ENCODE results near the gene USP1. TPM values are rescaled to one million over a fixed set of nuclear protein-coding genes. Genes with fewer than 3 reads are reported as not detected.

Gene USP1
- total and polyA plus RNA-seq, 2 of the 4 experiments (the other 2 are of a cell fraction) = 7.5 to 9.7 TPM

DNA sequence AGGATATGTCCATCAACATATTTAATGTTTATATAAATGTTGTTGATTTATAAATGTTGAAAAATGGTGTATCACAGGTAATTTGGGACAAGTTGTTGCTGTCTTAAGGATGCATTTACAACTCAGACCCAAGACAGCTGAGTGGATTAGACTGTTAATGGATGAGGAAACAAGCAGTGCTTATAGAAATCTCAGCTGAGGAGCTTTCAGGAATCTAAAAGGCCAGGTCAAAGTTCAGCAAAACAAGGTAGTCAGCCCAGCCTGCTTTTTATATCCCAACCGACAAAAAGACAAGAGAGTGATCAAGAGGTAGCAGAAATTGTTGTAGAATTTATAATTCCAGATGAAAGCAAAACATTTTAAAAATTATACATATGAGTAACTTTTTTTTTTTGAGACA, 16.6 kb upstream of the USP1 start:
- dilution Hi-C loops (cut with HindIII; ENCODE audit: low sequenced_read_pairs, unreplicated experiment) (no loop called here), intact Hi-C loops (cut with micrococcal nuclease) (no loop called here), in situ Hi-C loops (cut with MboI; ENCODE audit: low sequenced_read_pairs) (no loop called here)
- Histone ChIP-seq H4K91ac (ENCODE audit: insufficient read depth, low read depth, low read length) (no peak overlapping the region), H3K36me3 (ENCODE audit: control insufficient read depth, insufficient read depth, low read length) (no peaks in the 10 kb centered on the region), H3K18ac (ENCODE audit: low read depth, low read length) (no peak overlapping the region), H3K9me1 (ENCODE audit: insufficient read depth, low read length) (no peaks in the 10 kb centered on the region), H4K8ac (ENCODE audit: low read depth in 2 of 2, low read length in 2 of 2) (no peak overlapping the region), H4K5ac (ENCODE audit: low read depth, low read length) (no peak overlapping the region), H3K4me2 (ENCODE audit: low read depth, low read length) (no peak overlapping the region), H2BK5ac (ENCODE audit: low read depth, low read length, poor library complexity, severe bottlenecking) (no peak overlapping the region), H3K23ac (ENCODE audit: low read depth, low read length) (no peak overlapping the region), H3K4me3 (ENCODE audit: insufficient read depth, low read depth, low read length) (no peak overlapping the region), H2AK5ac (ENCODE audit: low read depth, low read length) (no peak overlapping the region), H3K27ac (ENCODE audit: insufficient read depth, low read length) (no peak overlapping the region), H2BK20ac (ENCODE audit: low read depth, low read length) (no peak overlapping the region), H2BK120ac (ENCODE audit: low read depth, low read length) (no peak overlapping the region), H3K9me3 (ENCODE audit: control insufficient read depth, insufficient read depth, low read length) (no peaks in the 10 kb centered on the region), H3K4me1 (ENCODE audit: control insufficient read depth, insufficient read depth, low read length) (peaks cover 2% of the 10 kb centered on the region; the same call in 1 of the 2 replicates), H2BK15ac (ENCODE audit: low read depth, low read length) (no peak overlapping the region), H4K20me1 (ENCODE audit: insufficient read depth, low read length) (no peaks in the 10 kb centered on the region), H3K9ac (ENCODE audit: low read depth, low read length) (no peak overlapping the region), H2AFZ (replicated peaks; ENCODE audit: low read length, poor library complexity) (no peak overlapping the region), H2AK9ac (replicated peaks; ENCODE audit: low read depth, low read length, poor library complexity) (no peak overlapping the region), H3K27me3 (ENCODE audit: control insufficient read depth, insufficient read depth, low read length) (no peaks in the 10 kb centered on the region), H3K79me1 (ENCODE audit: low read depth in 1 of 2, low read length in 2 of 2) (no peaks in the 10 kb centered on the region), H3K4ac (ENCODE audit: low read depth, low read length) (no peak overlapping the region), H3K56ac (ENCODE audit: extremely low read depth, insufficient read depth, low read length) (no peak overlapping the region), H3K14ac (replicated peaks; ENCODE audit: low read depth, low read length) (no peak overlapping the region)
- POLR2A ChIA-PET (ENCODE audit: unreplicated experiment) = no interaction called here
- no peak for ATAC-seq (ENCODE audit: low read depth)
- CTCF ChIA-PET = no interaction called here
- BruUV-seq (replicated peaks) = no TSS peak
- no peak for DNase-seq
- TF ChIP-seq CHD1 (IDR thresholded peaks at IDR 0.05; ENCODE audit: low read depth, low read length) = no peak
- no peak for TF ChIP-seq RAD21 (IDR thresholded peaks at IDR 0.05; ENCODE audit: low read length)
- TF ChIP-seq SMC3 (IDR thresholded peaks at IDR 0.05; ENCODE audit: low read depth, low read length) = no peak
- no peak for TF ChIP-seq MAZ (IDR thresholded peaks at IDR 0.05; ENCODE audit: borderline replicate concordance, low read depth, low read length)
- TF ChIP-seq BHLHE40 (IDR thresholded peaks at IDR 0.05; ENCODE audit: low read depth, low read length) = no peak
- TF ChIP-seq FOS (IDR thresholded peaks at IDR 0.05; ENCODE audit: low read depth, low read length) = no peak
- no peak for TF ChIP-seq NFE2L2 (IDR thresholded peaks at IDR 0.05; ENCODE audit: low read depth, low read length)
- TF ChIP-seq CEBPB (IDR thresholded peaks at IDR 0.05; ENCODE audit: low read depth, low read length) = no peak
- TF ChIP-seq POLR2A (IDR thresholded peaks at IDR 0.05; ENCODE audit: low read depth, low read length) = no peak
- TF ChIP-seq RCOR1 (IDR thresholded peaks at IDR 0.05; ENCODE audit: insufficient replicate concordance, low read length) = no peak
- TF ChIP-seq, protein P1, sequence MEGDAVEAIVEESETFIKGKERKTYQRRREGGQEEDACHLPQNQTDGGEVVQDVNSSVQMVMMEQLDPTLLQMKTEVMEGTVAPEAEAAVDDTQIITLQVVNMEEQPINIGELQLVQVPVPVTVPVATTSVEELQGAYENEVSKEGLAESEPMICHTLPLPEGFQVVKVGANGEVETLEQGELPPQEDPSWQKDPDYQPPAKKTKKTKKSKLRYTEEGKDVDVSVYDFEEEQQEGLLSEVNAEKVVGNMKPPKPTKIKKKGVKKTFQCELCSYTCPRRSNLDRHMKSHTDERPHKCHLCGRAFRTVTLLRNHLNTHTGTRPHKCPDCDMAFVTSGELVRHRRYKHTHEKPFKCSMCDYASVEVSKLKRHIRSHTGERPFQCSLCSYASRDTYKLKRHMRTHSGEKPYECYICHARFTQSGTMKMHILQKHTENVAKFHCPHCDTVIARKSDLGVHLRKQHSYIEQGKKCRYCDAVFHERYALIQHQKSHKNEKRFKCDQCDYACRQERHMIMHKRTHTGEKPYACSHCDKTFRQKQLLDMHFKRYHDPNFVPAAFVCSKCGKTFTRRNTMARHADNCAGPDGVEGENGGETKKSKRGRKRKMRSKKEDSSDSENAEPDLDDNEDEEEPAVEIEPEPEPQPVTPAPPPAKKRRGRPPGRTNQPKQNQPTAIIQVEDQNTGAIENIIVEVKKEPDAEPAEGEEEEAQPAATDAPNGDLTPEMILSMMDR (conservative IDR thresholded peaks at IDR 0.05; ENCODE audit: low read depth, low read length) = no peak
- no peak for TF ChIP-seq MXI1 (IDR thresholded peaks at IDR 0.05; ENCODE audit: borderline replicate concordance, low read depth, low read length)
- no CpG with 5 or more reads among the region's 1 CpG for WGBS, 2 experiments (ENCODE audit: extremely low coverage in 2 of 2, insufficient read length in 1 of 2)

Measured in IMR-90 (cell line).